B cell (primary cell): ENCODE results near the gene FGFR1OP2. TPM values are rescaled to one million over a fixed set of nuclear protein-coding genes. Genes with fewer than 3 reads are reported as not detected.

Experiments used
- ATAC-seq: fragments of 200-7000 bp; cut with Tn5 transposase; one replicate; pipeline ENCODE4 v1.10.0; 2021; ENCODE audit warnings: low read depth, mild to moderate bottlenecking, moderate number of reproducible peaks, moderate library complexity
- CTCF ChIA-PET: fragments of 350-600 bp; sonication (Branson Sonifier 250); formaldehyde crosslinking; loops from one replicate; lab custom pipeline; 2021; ENCODE audit warnings: antibody characterized with exemption, inconsistent platforms; lab: Charles Lee
- POLR2A ChIA-PET: fragments of 350-600 bp; sonication (Branson Sonifier 250); formaldehyde crosslinking; loops from one replicate; lab custom pipeline; 2021; ENCODE audit warnings: antibody characterized with exemption; lab: Charles Lee
- DNase-seq: peaks from one replicate; pipeline ENCODE4 v3.0.0; 2013
- H2AFZ ChIP-seq: 2 replicates; pipeline ENCODE4 v1.6.1; 2012; ENCODE audit warnings: mild to moderate bottlenecking, low read depth, low read length; ENCODE audit not compliant: insufficient read depth, poor library complexity, severe bottlenecking
- H3K27ac ChIP-seq, 2 donors: 1 replicate in 1 of 2; 2 replicates in 1 of 2; pipeline ENCODE4 v1.5.1; 2012 to 2013; ENCODE audit warnings: low read length in 2 of 2, mild to moderate bottlenecking in 2 of 2, moderate library complexity in 1 of 2
- H3K27me3 ChIP-seq, 4 experiments: fragments of 200-600 bp in 1 of 4; sonication (generic) in 1 of 4; replicated peaks in 1 of 4; 1 replicate in 2 of 4; 2 replicates in 2 of 4; pipeline versions ENCODE4 v1.6.1 to v1.7.0; 2013 to 2016; ENCODE audit warnings: low read length in 3 of 4, mild to moderate bottlenecking in 2 of 4, mixed read lengths in 1 of 4, moderate library complexity in 1 of 4; ENCODE audit not compliant: insufficient read depth in 4 of 4, control insufficient read depth in 3 of 4; ENCODE audit errors: control extremely low read depth in 1 of 4
- H3K36me3 ChIP-seq, 2 experiments: replicated peaks in 1 of 2; 1 replicate in 1 of 2; 2 replicates in 1 of 2; pipeline versions ENCODE4 v1.6.1 to v1.7.1; 2013; ENCODE audit warnings: low read length in 1 of 2; ENCODE audit not compliant: insufficient read depth in 2 of 2, control insufficient read depth in 1 of 2; ENCODE audit errors: control extremely low read depth in 1 of 2, extremely low read depth in 1 of 2
- H3K4me1 ChIP-seq, 2 donors: fragments of 200-600 bp in 1 of 2; sonication (generic) in 1 of 2; 1 replicate in 1 of 2; 2 replicates in 1 of 2; pipeline versions ENCODE4 v1.5.1 to v1.6.1; 2013 to 2017; ENCODE audit warnings: low read length in 2 of 2; ENCODE audit not compliant: control insufficient read depth in 2 of 2, insufficient read depth in 2 of 2
- H3K4me2 ChIP-seq: replicated peaks from 2 replicates; pipeline ENCODE3; 2012; ENCODE audit warnings: mild to moderate bottlenecking, low read depth, low read length; ENCODE audit not compliant: poor library complexity, severe bottlenecking
- H3K4me3 ChIP-seq, 5 experiments: fragments of 200-600 bp in 1 of 5; sonication (generic) in 1 of 5; 1 replicate in 3 of 5; 2 replicates in 2 of 5; pipeline versions ENCODE4 v1.5.1 to v1.7.0; 2011 to 2016; ENCODE audit warnings: low read length in 4 of 5, mild to moderate bottlenecking in 4 of 5, low read depth in 2 of 5, control low read depth in 1 of 5, moderate library complexity in 1 of 5; ENCODE audit not compliant: insufficient read depth in 1 of 5; ENCODE audit errors: control extremely low read depth in 1 of 5, extremely low read depth in 1 of 5
- H3K79me2 ChIP-seq: fragments of 200-600 bp; sonication (generic); one replicate; pipeline ENCODE4 v1.6.0; 2016; ENCODE audit warnings: low read length; ENCODE audit not compliant: control insufficient read depth, insufficient read depth
- H3K9ac ChIP-seq: fragments of 200-600 bp; sonication (generic); 2 replicates; pipeline ENCODE4 v1.6.1; 2017; ENCODE audit warnings: mild to moderate bottlenecking, low read length, moderate library complexity
- H3K9me3 ChIP-seq, 3 donors: one replicate each; pipeline versions ENCODE4 v1.6.1 to v1.7.1; 2013; ENCODE audit warnings: low read length in 2 of 3; ENCODE audit not compliant: control insufficient read depth in 2 of 3, insufficient read depth in 1 of 3; ENCODE audit errors: control extremely low read depth in 1 of 3
- H4K20me1 ChIP-seq: 2 replicates; pipeline ENCODE4 v1.6.0; 2012; ENCODE audit warnings: mild to moderate bottlenecking, low read length; ENCODE audit not compliant: insufficient read depth, control insufficient read depth, poor library complexity, severe bottlenecking
- H3K27ac Mint-ChIP-seq: one replicate; pipeline ENCODE4 v1.8.0; 2021; ENCODE audit warnings: mixed read lengths
- H3K27me3 Mint-ChIP-seq: one replicate; pipeline ENCODE4 v1.8.0; 2021; ENCODE audit warnings: mixed read lengths
- H3K4me1 Mint-ChIP-seq: one replicate; pipeline ENCODE4 v1.8.0; 2021; ENCODE audit warnings: mixed read lengths
- H3K4me3 Mint-ChIP-seq: one replicate; pipeline ENCODE4 v1.8.0; 2021; ENCODE audit warnings: mixed read lengths
- H3K9me3 Mint-ChIP-seq: one replicate; pipeline ENCODE4 v1.8.0; 2022; ENCODE audit warnings: mixed read lengths; ENCODE audit not compliant: insufficient read depth
- CTCF ChIP-seq: fragments of 200-600 bp; IDR thresholded peaks from one replicate; pipeline ENCODE4 v1.8.0; 2022; ENCODE audit warnings: antibody characterized with exemption, mild to moderate bottlenecking
- EZH2 ChIP-seq: IDR thresholded peaks from 2 replicates; pipeline ENCODE4 v1.6.1; 2012; ENCODE audit warnings: borderline replicate concordance, low read depth, mild to moderate bottlenecking, moderate library complexity, low read length; ENCODE audit not compliant: insufficient read depth, poor library complexity, severe bottlenecking
- WGBS: methylation state at CpG from one replicate; pipeline ENCODE4 v1.1.5; 2013; ENCODE audit warnings: missing lambda C conversion rate; ENCODE audit not compliant: insufficient coverage; 5-methylcytosine and 5-hydroxymethylcytosine counted together
- intact Hi-C: fragments of 100-400 bp; cut with micrococcal nuclease; formaldehyde crosslinking; loops from one replicate; pipeline ENCODE4 v1.10.0; 2022
- polyA plus RNA-seq: library from polyadenylated mRNA; depleted of rRNA; stranded (reverse); fragments of >200 nt; gene quantifications from 2 replicates; pipeline ENCODE4 v1.2.3, GENCODE V29; 2012
- total RNA-seq, 2 donors: library from RNA; stranded (reverse); fragments of 120-200 nt in 1 of 2; gene quantifications; 1 replicate in 1 of 2; 2 replicates in 1 of 2; pipeline versions ENCODE4 v1.2.3 to v1.2.4, GENCODE V29; 2013 to 2022

The FGFR1OP2 gene
- total and polyA plus RNA-seq, 2 donors (not counting 1 experiment from before 2014, with no cell fraction given): 22.3 to 64.3 TPM

- POLR2A ChIA-PET: no interaction called here
- CTCF ChIA-PET: interaction anchor here (0.8 to 3.0 kb wide), 3 partner anchors 12 to 124 kb away, joined by 3 to 11 read pairs (median 9); partner anchors contain the start of gene MED21
- Histone ChIP-seq H3K9ac (no peak overlapping the region), H3K36me3 (no peaks in the 10 kb centered on the region), H3K4me2 (no peak overlapping the region), H3K27me3 (no peaks in the 10 kb centered on the region), H2AFZ (no peak overlapping the region), H3K79me2 (peaks cover 72% of the 10 kb centered on the region), H4K20me1 (peaks cover 7% of the 10 kb centered on the region), H3K4me3 (no peak overlapping the region), H3K4me1 (peaks cover 22 to 33% of the 10 kb centered on the region in 2 donors), H3K27ac (peak overlapping the region in 1 of 2 donors; percentile 14), H3K9me3 (no peaks in the 10 kb centered on the region)
- DNase-seq (peak; percentile 42), ATAC-seq (no peak)
- peak; percentile 10 for TF ChIP-seq CTCF
- TF ChIP-seq EZH2: no peak
- Mint-ChIP-seq H3K9me3 (no peaks in the 10 kb centered on the region), H3K27me3 (no peaks in the 10 kb centered on the region), H3K4me1 (peaks cover 60% of the 10 kb centered on the region), H3K27ac (peak overlapping the region; percentile 32), H3K4me3 (no peak overlapping the region)
- intact Hi-C loops: loop anchor here (5.0 to 10.0 kb wide), 5 partner anchors 38 to 888 kb away; partner anchors contain the start of genes MRPS35 and PPFIBP1
- no CpG with 5 or more reads among the region's 1 CpG for WGBS
Measured at GRCh38 chr12:27009881-27010301, 71.6 kb downstream of the FGFR1OP2 start.

- Histone ChIP-seq H3K4me1 (peaks cover 29 to 37% of the 10 kb centered on the region in 2 donors), H3K27ac (no peak overlapping the region), H3K4me3 (no peak overlapping the region), H3K9ac (no peak overlapping the region), H3K9me3 (no peaks in the 10 kb centered on the region), H3K4me2 (peak overlapping the region; percentile 80), H3K27me3 (no peaks in the 10 kb centered on the region), H3K36me3 (no peaks in the 10 kb centered on the region), H2AFZ (no peak overlapping the region), H3K79me2 (peaks cover 48% of the 10 kb centered on the region), H4K20me1 (no peaks in the 10 kb centered on the region)
- Mint-ChIP-seq H3K9me3 (no peaks in the 10 kb centered on the region), H3K27me3 (no peaks in the 10 kb centered on the region), H3K27ac (peak overlapping the region; percentile 41), H3K4me3 (peak overlapping the region; percentile 67), H3K4me1 (peaks cover 59% of the 10 kb centered on the region)
- ChIA-PET CTCF (interaction anchor here (0.6 to 5.4 kb wide), 8 partner anchors 8 to 294 kb away, joined by 3 to 103 read pairs (median 10); partner anchors contain the start of gene MED21), POLR2A (interaction anchor here (1.7 kb wide), 1 partner anchor 10 kb away, joined by 6 read pairs; the partner anchor contains the start of gene MED21)
- no peak for TF ChIP-seq CTCF
- TF ChIP-seq EZH2: no peak
- ATAC-seq (no peak), DNase-seq (no peak)
- 94% methylated on average over 13 of the region's 14 CpGs for WGBS
- intact Hi-C loops: loop anchor here (5.0 to 10.0 kb wide), 5 partner anchors 40 to 890 kb away; partner anchors contain the start of genes MRPS35 and PPFIBP1
Measured at GRCh38 chr12:27012239-27012981, 74.1 kb downstream of the FGFR1OP2 start.
